EL (cell line): ENCODE data around the gene NUDT6.
"Not testable (repeated sequence)": the region's sequence is repeated elsewhere in the genome, so short reads cannot be mapped to it uniquely, and the experiment has no call there.

ENCODE experiments used
- DNase-seq: peaks from one replicate; pipeline ENCODE4 v3.0.0-alpha.2; 2016

NUDT6 gene

GRCh38 chr4:122921971-122922876 is at the start of gene NUDT6:
TSS of gene NUDT6 (minus strand) at chr4:122922597. CDS start at chr4:122922572, 25 bp downstream.
- DNase-seq, result peak; percentile 79

- DNase-seq, result peak; percentile 56
Measured at GRCh38 chr4:122968227-122968812, 45.9 kb upstream of the NUDT6 start.

GRCh38 chr4:122967231-122967630 is 44.8 kb upstream of the NUDT6 start:
- DNase-seq, result peak; percentile 2

DNA sequence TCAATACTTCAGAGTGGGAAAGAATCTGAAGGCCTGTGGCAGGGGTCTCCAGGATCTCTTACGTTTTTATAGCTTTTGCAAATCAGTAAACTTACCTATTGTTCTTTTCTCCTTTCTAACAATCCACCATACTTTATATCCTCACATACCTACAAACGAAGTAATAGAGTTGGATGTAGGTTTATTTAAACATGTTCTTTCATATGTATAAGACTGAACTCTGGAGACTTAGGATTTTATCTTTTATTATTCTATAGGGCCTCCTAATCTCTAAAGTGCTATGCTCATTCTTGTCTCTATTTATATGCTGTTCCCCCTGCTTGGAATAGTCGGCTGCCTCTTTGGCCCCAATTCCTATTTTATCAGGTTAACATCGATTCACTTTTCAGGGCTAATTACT is 43.8 kb upstream of the NUDT6 start:
- DNase-seq, result no peak

DNA sequence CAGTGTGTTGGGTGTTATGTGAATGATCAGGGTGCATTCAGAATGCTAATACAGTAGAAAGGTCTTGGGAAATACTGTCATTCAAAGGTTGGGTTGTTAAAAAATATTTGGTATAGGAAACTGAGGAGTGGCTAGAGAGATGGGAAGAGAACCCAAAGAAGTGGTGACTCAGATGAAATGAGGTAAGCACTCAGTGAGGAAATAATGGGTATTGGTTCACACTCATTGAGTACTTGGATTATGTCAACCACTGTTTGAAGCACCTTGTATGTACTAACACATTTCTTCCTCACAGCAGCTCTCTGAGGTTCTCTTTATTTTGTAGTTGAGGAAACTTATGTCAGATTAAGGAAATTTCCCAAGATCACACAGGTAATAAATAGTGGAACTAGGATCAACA is 40.8 kb upstream of the NUDT6 start:
- peak; percentile 45 for DNase-seq

GRCh38 chr4:122960611-122961000 is 38.2 kb upstream of the NUDT6 start:
- no peak for DNase-seq

DNA sequence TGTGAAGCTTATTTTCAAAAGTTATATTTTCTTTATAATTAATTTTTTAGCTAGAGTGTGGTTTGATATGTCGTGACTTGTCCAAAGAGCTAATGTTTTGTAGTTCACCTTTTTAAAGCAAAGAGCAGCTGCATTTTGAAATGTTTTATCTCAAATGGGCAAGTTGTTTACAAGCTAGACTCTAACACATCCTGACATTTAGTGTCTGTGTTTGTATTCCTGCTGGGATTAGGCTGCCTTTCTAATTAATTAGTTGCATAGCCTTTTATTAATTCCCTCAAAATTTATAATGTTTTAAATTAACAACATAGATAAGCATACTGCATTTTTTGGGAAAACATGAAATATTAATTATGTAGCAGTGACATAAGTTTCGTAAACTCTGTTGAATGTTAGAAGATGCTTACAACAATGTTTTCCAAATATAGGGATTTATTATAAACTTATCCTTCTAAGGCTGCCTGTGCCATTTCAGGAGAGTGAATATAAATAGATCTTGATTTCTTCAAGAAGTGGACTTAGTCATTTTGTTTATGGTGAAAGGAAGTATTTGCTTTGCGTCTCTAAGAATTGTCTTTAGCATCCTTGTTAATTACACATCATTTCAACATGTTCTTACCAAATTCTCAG is 37.7 kb upstream of the NUDT6 start:
- DNase-seq, result no peak

DNA sequence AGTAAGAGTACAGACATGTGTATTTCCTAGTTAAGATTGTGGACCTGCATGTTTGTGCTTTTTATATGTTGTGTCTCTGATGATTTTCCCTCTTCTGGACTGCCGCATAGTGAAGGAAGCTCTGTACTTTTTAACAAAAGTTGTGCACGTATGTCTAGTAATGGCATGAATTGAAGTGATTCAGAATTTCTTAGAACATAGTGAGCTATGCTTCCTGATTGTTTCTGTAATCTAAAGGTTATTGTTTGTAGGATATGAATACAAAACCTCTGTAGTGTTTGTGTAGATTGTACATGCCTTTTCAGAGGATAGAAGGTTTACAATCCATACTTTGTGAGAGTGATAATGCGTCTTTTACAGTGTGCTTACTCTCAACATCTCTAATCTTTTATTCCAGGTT is 37.0 kb upstream of the NUDT6 start:
- no peak for DNase-seq

DNA sequence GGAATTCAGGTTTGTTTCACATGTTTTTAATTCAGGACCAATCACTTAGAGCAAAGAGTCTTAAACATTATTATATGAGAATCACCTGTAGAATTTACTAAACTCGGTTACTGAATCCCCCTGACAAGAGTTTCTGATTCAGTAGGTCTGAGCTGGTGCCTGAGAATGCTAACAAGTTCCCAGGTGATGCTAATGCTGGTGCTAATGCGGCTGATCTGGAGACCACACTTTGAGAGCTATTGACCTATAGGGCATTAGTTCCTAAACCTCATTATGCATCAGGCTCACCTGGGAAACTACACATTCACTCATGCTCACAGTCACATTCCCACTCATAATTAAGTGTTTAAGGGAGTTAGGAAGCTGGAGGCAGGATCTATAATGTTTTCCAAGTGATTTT is 36.1 kb upstream of the NUDT6 start:
- DNase-seq, result no peak

- no peak for DNase-seq
Measured at GRCh38 chr4:122953924-122954323, 31.5 kb upstream of the NUDT6 start.

DNA sequence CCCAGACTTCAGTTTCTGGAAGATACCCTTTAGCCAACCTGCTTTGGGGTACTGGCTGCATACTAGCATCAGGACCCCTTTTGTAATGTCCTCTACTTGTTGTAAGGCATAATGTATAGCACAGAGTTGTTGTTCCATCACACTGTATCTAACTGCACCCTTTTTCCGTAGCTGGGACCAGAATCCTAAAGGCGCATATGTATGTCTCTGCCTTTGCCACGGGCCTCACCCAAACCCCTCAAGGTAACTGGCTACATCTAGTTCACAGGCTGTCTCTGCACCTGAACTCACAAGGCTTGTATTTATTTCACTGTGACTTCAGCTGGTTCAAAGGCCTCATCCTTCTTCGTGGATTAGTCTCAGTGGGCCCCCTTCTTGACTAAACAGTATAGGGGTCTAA is 29.6 kb upstream of the NUDT6 start:
- DNase-seq, result no peak

DNA sequence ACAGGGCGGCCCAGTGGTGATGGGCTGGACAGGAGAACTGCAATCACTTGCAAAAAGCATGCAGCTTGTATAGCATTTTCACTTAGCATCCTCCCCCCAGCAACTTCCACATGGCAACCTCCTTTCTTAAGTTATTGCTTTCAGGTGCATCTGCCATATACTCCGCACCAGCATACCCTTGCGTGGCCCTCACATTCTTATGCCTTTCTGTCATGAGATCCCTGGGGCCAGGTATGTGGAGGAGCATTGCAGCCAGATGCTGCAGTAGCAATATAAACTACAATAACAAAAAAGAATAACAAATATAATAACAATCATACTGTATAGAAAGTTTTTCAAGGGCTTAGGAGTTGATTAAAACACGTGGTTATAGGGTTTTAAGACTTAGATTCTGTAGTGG is 26.3 kb upstream of the NUDT6 start:
- no peak for DNase-seq

GRCh38 chr4:122946142-122946541 is 23.7 kb upstream of the NUDT6 start:
- no peak for DNase-seq

GRCh38 chr4:122945136-122945535 is 22.7 kb upstream of the NUDT6 start:
- not testable (repeated sequence) for DNase-seq

DNA sequence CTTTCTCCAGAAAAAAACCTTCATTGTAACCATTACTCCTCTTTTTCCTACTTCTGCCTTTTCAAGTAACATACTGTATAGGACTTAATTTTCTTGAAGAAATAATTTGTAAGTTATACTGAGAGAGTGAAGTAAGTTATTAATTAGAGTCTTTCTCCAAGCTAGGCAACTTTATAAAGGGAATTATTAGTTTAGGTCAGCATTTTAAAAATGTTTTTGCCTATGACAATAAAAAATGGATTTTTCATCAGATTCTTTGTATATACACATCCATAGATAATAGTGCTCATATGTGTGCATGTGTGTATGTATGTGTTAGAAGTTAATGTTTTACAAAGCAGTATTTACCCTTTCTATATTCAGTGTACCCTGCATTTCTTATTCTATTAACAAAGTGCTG is 10.4 kb upstream of the NUDT6 start:
- DNase-seq, result no peak

DNA sequence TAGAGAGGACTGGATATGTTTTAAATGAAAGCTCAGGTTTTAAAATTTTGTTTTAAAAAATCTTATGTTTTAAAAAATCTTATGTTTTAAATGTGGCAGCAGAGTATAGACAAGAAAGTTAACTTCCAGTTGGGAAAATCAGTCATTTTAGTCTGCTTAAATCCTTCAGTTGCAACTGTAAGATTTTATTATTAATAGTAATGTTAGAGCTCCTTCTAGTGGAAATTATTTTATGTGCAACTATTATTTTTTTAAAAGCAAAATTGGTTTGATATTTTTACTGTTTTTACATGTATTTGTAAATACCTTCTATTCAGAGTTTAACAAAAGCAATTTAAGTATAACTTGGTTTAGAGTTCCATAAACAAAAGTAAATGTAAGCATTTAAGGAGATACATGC is 8.5 kb upstream of the NUDT6 start:
- no peak for DNase-seq

DNA sequence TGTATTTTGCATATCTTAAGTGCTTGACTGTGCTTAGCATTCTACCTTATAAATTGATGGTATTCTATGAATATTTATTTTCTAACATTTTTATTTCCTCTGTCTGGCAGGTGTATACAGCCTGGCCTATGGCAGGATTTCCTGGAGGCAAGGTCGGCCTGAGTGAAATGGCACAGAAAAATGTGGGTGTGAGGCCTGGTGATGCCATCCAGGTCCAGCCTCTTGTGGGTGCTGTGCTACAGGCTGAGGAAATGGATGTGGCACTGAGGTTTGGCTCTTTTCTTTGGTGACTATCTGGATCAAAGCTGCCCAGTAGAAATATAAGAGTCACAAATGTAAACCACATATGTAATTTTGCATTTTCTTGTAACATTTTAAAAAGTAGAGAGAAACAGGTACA is 6.5 kb upstream of the NUDT6 start:
- no peak for DNase-seq

- DNase-seq, result peak; percentile 87
Measured at GRCh38 chr4:122922877-122923511, 597 bp upstream of the NUDT6 start.

- no peak for DNase-seq
Measured at GRCh38 chr4:122921300-122921699, 1.1 kb downstream of the NUDT6 start.

DNA sequence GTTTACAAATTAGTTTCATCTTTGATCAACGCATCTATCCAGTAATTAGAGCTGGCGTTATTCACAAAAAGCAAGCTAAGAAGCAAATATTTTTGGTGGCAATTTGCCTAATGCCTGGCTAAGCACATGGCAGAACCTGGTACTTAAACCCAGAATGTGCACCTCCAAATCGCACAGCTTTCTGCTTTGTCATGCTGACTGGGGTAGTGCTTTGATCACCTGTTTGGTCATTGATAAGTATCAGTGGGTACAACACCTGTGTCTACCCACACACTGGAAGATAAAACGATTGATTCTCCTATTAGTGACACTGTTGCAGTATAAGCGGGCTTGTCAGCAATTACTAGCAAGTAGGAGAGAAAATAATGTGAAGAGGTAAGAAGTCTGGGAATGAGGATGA is 1.9 kb downstream of the NUDT6 start:
- no peak for DNase-seq

GRCh38 chr4:122917731-122918130 is 4.7 kb downstream of the NUDT6 start:
- DNase-seq, result no peak

GRCh38 chr4:122914938-122915337 is 7.5 kb downstream of the NUDT6 start:
- DNase-seq, result peak; percentile 59

GRCh38 chr4:122914292-122914904 is 8.0 kb downstream of the NUDT6 start:
- DNase-seq, result peak; percentile 52
